Measurements from ENCODE around the gene KPNA1. TPM values are rescaled to one million over a fixed set of nuclear protein-coding genes. Genes with fewer than 3 reads are reported as not detected.

KPNA1 gene
- total and polyA plus RNA-seq, 4 donors = 11.6 to 74.1 (median 43.3) TPM

- Histone ChIP-seq H3K36me3 (ENCODE audit: control insufficient read depth in 1 of 2, insufficient read depth in 2 of 2, low read length in 1 of 2) (no peaks in the 10 kb centered on the region), H3K27me3 (ENCODE audit: control insufficient read depth in 1 of 2, insufficient read depth in 2 of 2, low read length in 1 of 2) (no peaks in the 10 kb centered on the region), H3K4me3 (ENCODE audit: low read length in 2 of 2) (no peak overlapping the region), H3K4me1 (ENCODE audit: control insufficient read depth in 1 of 2, insufficient read depth in 2 of 2, low read length in 2 of 2) (no peaks in the 10 kb centered on the region), H3K9me3 (ENCODE audit: control insufficient read depth, low read length) (no peaks in the 10 kb centered on the region), H3K27ac (ENCODE audit: low read depth in 1 of 2, low read length in 2 of 2) (no peak overlapping the region)
- 66 to 67% methylated on average over 3 of the region's 3 CpGs for WGBS, 2 donors
- DNase-seq = no peak
- intact Hi-C loops (cut with DNase I) = loop anchor here in 1 of 2 donors (5.0 kb wide), 1 partner anchor 282 kb away; no protein-coding TSS in a partner anchor
- no peak for ATAC-seq (ENCODE audit: low FRiP score)
These were observed 119.2 kb downstream of the KPNA1 start for GRCh38 chr3:122395582-122395981.

GRCh38 chr3:122394173-122394572, 120.6 kb downstream of the KPNA1 start:
- 75 to 94% methylated on average over 1 of the region's 1 CpG for WGBS, 2 donors
- no peak for DNase-seq
- intact Hi-C loops (cut with DNase I) = no loop called here

GRCh38 chr3:122392868-122393844, 121.6 kb downstream of the KPNA1 start:
- Histone ChIP-seq H3K9me3 (ENCODE audit: control insufficient read depth, low read length) (no peaks in the 10 kb centered on the region), H3K4me1 (ENCODE audit: control insufficient read depth in 1 of 2, insufficient read depth in 2 of 2, low read length in 2 of 2) (no peaks in the 10 kb centered on the region), H3K27ac (ENCODE audit: low read depth in 1 of 2, low read length in 2 of 2) (no peak overlapping the region), H3K4me3 (ENCODE audit: low read length in 2 of 2) (no peak overlapping the region), H3K27me3 (ENCODE audit: control insufficient read depth in 1 of 2, insufficient read depth in 2 of 2, low read length in 1 of 2) (no peaks in the 10 kb centered on the region), H3K36me3 (ENCODE audit: control insufficient read depth in 1 of 2, insufficient read depth in 2 of 2, low read length in 1 of 2) (no peaks in the 10 kb centered on the region)
- WGBS, 2 donors = 23 to 27% methylated on average over 2 of the region's 2 CpGs
- intact Hi-C loops (cut with DNase I) = loop anchor here in 1 of 2 donors (2.0 kb wide), 1 partner anchor 286 kb away; no protein-coding TSS in a partner anchor
- ATAC-seq (ENCODE audit: low FRiP score) (no peak), DNase-seq (no peak)

More at GRCh38 chr3:122394173-122394572, 120.6 kb downstream of the KPNA1 start:
- Histone ChIP-seq H3K4me3 (ENCODE audit: low read length in 2 of 2) (no peak overlapping the region), H3K36me3 (ENCODE audit: control insufficient read depth in 1 of 2, insufficient read depth in 2 of 2, low read length in 1 of 2) (no peaks in the 10 kb centered on the region), H3K27ac (ENCODE audit: low read depth in 1 of 2, low read length in 2 of 2) (no peak overlapping the region), H3K27me3 (ENCODE audit: control insufficient read depth in 1 of 2, insufficient read depth in 2 of 2, low read length in 1 of 2) (no peaks in the 10 kb centered on the region), H3K4me1 (ENCODE audit: control insufficient read depth in 1 of 2, insufficient read depth in 2 of 2, low read length in 2 of 2) (no peaks in the 10 kb centered on the region), H3K9me3 (ENCODE audit: control insufficient read depth, low read length) (no peaks in the 10 kb centered on the region)
- ATAC-seq (ENCODE audit: low FRiP score) = no peak

- Histone ChIP-seq H3K27ac (ENCODE audit: low read depth in 1 of 2, low read length in 2 of 2) (no peak overlapping the region), H3K9me3 (ENCODE audit: control insufficient read depth, low read length) (no peaks in the 10 kb centered on the region), H3K27me3 (ENCODE audit: control insufficient read depth in 1 of 2, insufficient read depth in 2 of 2, low read length in 1 of 2) (no peaks in the 10 kb centered on the region), H3K36me3 (ENCODE audit: control insufficient read depth in 1 of 2, insufficient read depth in 2 of 2, low read length in 1 of 2) (peaks cover 0 to 3% of the 10 kb centered on the region in 2 donors), H3K4me3 (ENCODE audit: low read length in 2 of 2) (no peak overlapping the region), H3K4me1 (ENCODE audit: control insufficient read depth in 1 of 2, insufficient read depth in 2 of 2, low read length in 2 of 2) (no peaks in the 10 kb centered on the region)
- intact Hi-C loops (cut with DNase I) = loop anchor here in 1 of 2 donors (2.0 kb wide), 1 partner anchor 287 kb away; no protein-coding TSS in a partner anchor
- DNase-seq = no peak
- WGBS, 2 donors = 78 to 87% methylated on average over 2 of the region's 2 CpGs
- no peak for ATAC-seq (ENCODE audit: low FRiP score)
These were observed 122.9 kb downstream of the KPNA1 start for GRCh38 chr3:122391681-122392446.

- no peaks in the 10 kb centered on the region for H3K4me1 ChIP-seq (ENCODE audit: control insufficient read depth in 1 of 2, insufficient read depth in 2 of 2, low read length in 2 of 2)
- H3K9me3 ChIP-seq (ENCODE audit: control insufficient read depth, low read length) = no peaks in the 10 kb centered on the region
- H3K4me3 ChIP-seq (ENCODE audit: low read length in 2 of 2) = no peak overlapping the region
- no peak overlapping the region for H3K27ac ChIP-seq (ENCODE audit: low read depth in 1 of 2, low read length in 2 of 2)
- H3K27me3 ChIP-seq (ENCODE audit: control insufficient read depth in 1 of 2, insufficient read depth in 2 of 2, low read length in 1 of 2) = no peaks in the 10 kb centered on the region
- 63 to 64% methylated on average over 4 of the region's 4 CpGs for WGBS, 2 donors
- intact Hi-C loops (cut with DNase I) = no loop called here
- ATAC-seq (ENCODE audit: low FRiP score) (no peak), DNase-seq (no peak)
- peaks cover 0 to 3% of the 10 kb centered on the region in 2 donors for H3K36me3 ChIP-seq (ENCODE audit: control insufficient read depth in 1 of 2, insufficient read depth in 2 of 2, low read length in 1 of 2)
These were observed 124.1 kb downstream of the KPNA1 start for GRCh38 chr3:122390665-122391064.

GRCh38 chr3:122389892-122390291, 124.8 kb downstream of the KPNA1 start:
- no peak for DNase-seq
- 87 to 93% methylated on average over 4 of the region's 4 CpGs for WGBS, 2 donors
- intact Hi-C loops (cut with DNase I) = loop anchor here in 1 of 2 donors (10.0 kb wide), 1 partner anchor 845 kb away; the partner anchor contains the start of gene POLQ
- H3K27me3 ChIP-seq (ENCODE audit: control insufficient read depth in 1 of 2, insufficient read depth in 2 of 2, low read length in 1 of 2) = no peaks in the 10 kb centered on the region
- H3K27ac ChIP-seq (ENCODE audit: low read depth in 1 of 2, low read length in 2 of 2) = no peak overlapping the region
- H3K4me1 ChIP-seq (ENCODE audit: control insufficient read depth in 1 of 2, insufficient read depth in 2 of 2, low read length in 2 of 2) = no peaks in the 10 kb centered on the region
- no peak overlapping the region for H3K4me3 ChIP-seq (ENCODE audit: low read length in 2 of 2)
- ATAC-seq (ENCODE audit: low FRiP score) = no peak
- H3K9me3 ChIP-seq (ENCODE audit: control insufficient read depth, low read length) = no peaks in the 10 kb centered on the region
- peaks cover 0 to 3% of the 10 kb centered on the region in 2 donors for H3K36me3 ChIP-seq (ENCODE audit: control insufficient read depth in 1 of 2, insufficient read depth in 2 of 2, low read length in 1 of 2)

- Histone ChIP-seq H3K27me3 (ENCODE audit: control insufficient read depth in 1 of 2, insufficient read depth in 2 of 2, low read length in 1 of 2) (no peaks in the 10 kb centered on the region), H3K9me3 (ENCODE audit: control insufficient read depth, low read length) (no peaks in the 10 kb centered on the region), H3K36me3 (ENCODE audit: control insufficient read depth in 1 of 2, insufficient read depth in 2 of 2, low read length in 1 of 2) (peaks cover 0 to 3% of the 10 kb centered on the region in 2 donors), H3K4me1 (ENCODE audit: control insufficient read depth in 1 of 2, insufficient read depth in 2 of 2, low read length in 2 of 2) (no peaks in the 10 kb centered on the region), H3K4me3 (ENCODE audit: low read length in 2 of 2) (no peak overlapping the region), H3K27ac (ENCODE audit: low read depth in 1 of 2, low read length in 2 of 2) (no peak overlapping the region)
- ATAC-seq (ENCODE audit: low FRiP score) (no peak), DNase-seq (no peak)
- intact Hi-C loops (cut with DNase I) = loop anchor here in 1 of 2 donors (10.0 kb wide), 1 partner anchor 844 kb away; the partner anchor contains the start of gene POLQ
These were observed 125.5 kb downstream of the KPNA1 start for GRCh38 chr3:122389197-122389596.

GRCh38 chr3:122387709-122388108, 127.0 kb downstream of the KPNA1 start:
- Histone ChIP-seq H3K27ac (ENCODE audit: low read depth in 1 of 2, low read length in 2 of 2) (no peak overlapping the region), H3K27me3 (ENCODE audit: control insufficient read depth in 1 of 2, insufficient read depth in 2 of 2, low read length in 1 of 2) (no peaks in the 10 kb centered on the region), H3K4me3 (ENCODE audit: low read length in 2 of 2) (no peak overlapping the region), H3K36me3 (ENCODE audit: control insufficient read depth in 1 of 2, insufficient read depth in 2 of 2, low read length in 1 of 2) (peaks cover 0 to 3% of the 10 kb centered on the region in 2 donors), H3K9me3 (ENCODE audit: control insufficient read depth, low read length) (no peaks in the 10 kb centered on the region), H3K4me1 (ENCODE audit: control insufficient read depth in 1 of 2, insufficient read depth in 2 of 2, low read length in 2 of 2) (no peaks in the 10 kb centered on the region)
- ATAC-seq (ENCODE audit: low FRiP score) (no peak), DNase-seq (no peak)
- 79 to 85% methylated on average over 3 of the region's 3 CpGs for WGBS, 2 donors
- intact Hi-C loops (cut with DNase I) = loop anchor here in 1 of 2 donors (10.0 kb wide), 1 partner anchor 843 kb away; the partner anchor contains the start of gene POLQ

Data from aorta (tissue), 5 donors.